ENCODE measurements around the gene CHI3L2. TPM values are rescaled to one million over a fixed set of nuclear protein-coding genes. Genes with fewer than 3 reads are reported as not detected.
A peak's percentile ranks its signal among the peaks of the same experiment; 100 is the strongest.

The CHI3L2 gene
- total RNA-seq, 1 donor from 2014 or later = 4.0 TPM

GRCh38 chr1:111251570-111251969, 24.1 kb downstream of the CHI3L2 start:
- intact Hi-C loops (cut with micrococcal nuclease) = no loop called here
- H3K27ac Mint-ChIP-seq = no peak overlapping the region

GRCh38 chr1:111252786-111253185, 25.3 kb downstream of the CHI3L2 start:
- no peak overlapping the region for H3K27ac Mint-ChIP-seq
- peaks cover 9% of the 10 kb centered on the region for H3K4me1 Mint-ChIP-seq (ENCODE audit: low read depth)
- no peaks in the 10 kb centered on the region for H3K9me3 Mint-ChIP-seq
- H3K27me3 Mint-ChIP-seq (ENCODE audit: insufficient read depth) = peaks cover 7% of the 10 kb centered on the region
- H3K36me3 Mint-ChIP-seq (ENCODE audit: low read depth) = no peaks in the 10 kb centered on the region
- intact Hi-C loops (cut with micrococcal nuclease) = no loop called here
- DNase-seq (ENCODE audit: low spot score) = no peak
- H3K4me3 Mint-ChIP-seq = no peak overlapping the region

More at GRCh38 chr1:111251570-111251969, 24.1 kb downstream of the CHI3L2 start:
- Mint-ChIP-seq H3K9me3 (no peaks in the 10 kb centered on the region), H3K36me3 (ENCODE audit: low read depth) (no peaks in the 10 kb centered on the region), H3K4me1 (ENCODE audit: low read depth) (peaks cover 9% of the 10 kb centered on the region), H3K4me3 (no peak overlapping the region), H3K27me3 (ENCODE audit: insufficient read depth) (peaks cover 6% of the 10 kb centered on the region)
- no peak for DNase-seq (ENCODE audit: low spot score)

- DNase-seq (ENCODE audit: low spot score) = no peak
- peaks cover 9% of the 10 kb centered on the region for H3K4me1 Mint-ChIP-seq (ENCODE audit: low read depth)
- H3K27me3 Mint-ChIP-seq (ENCODE audit: insufficient read depth) = peaks cover 7% of the 10 kb centered on the region
- no peak overlapping the region for H3K4me3 Mint-ChIP-seq
- intact Hi-C loops (cut with micrococcal nuclease) = no loop called here
- no peak overlapping the region for H3K27ac Mint-ChIP-seq
- no peaks in the 10 kb centered on the region for H3K36me3 Mint-ChIP-seq (ENCODE audit: low read depth)
- no peaks in the 10 kb centered on the region for H3K9me3 Mint-ChIP-seq
These were observed 26.4 kb downstream of the CHI3L2 start for GRCh38 chr1:111253876-111254275.

- H3K9me3 Mint-ChIP-seq = no peaks in the 10 kb centered on the region
- no peaks in the 10 kb centered on the region for H3K36me3 Mint-ChIP-seq (ENCODE audit: low read depth)
- H3K4me1 Mint-ChIP-seq (ENCODE audit: low read depth) = peaks cover under 1% of the 10 kb centered on the region
- intact Hi-C loops (cut with micrococcal nuclease) = no loop called here
- no peak for DNase-seq (ENCODE audit: low spot score)
- H3K4me3 Mint-ChIP-seq = no peak overlapping the region
- H3K27ac Mint-ChIP-seq = no peak overlapping the region
- H3K27me3 Mint-ChIP-seq (ENCODE audit: insufficient read depth) = peaks cover 11% of the 10 kb centered on the region
These were observed 29.6 kb downstream of the CHI3L2 start for GRCh38 chr1:111256988-111257658.

GRCh38 chr1:111267801-111268508, 40.4 kb downstream of the CHI3L2 start:
- H3K9me3 Mint-ChIP-seq = peaks cover 9% of the 10 kb centered on the region
- H3K36me3 Mint-ChIP-seq (ENCODE audit: low read depth) = peaks cover 3% of the 10 kb centered on the region
- H3K27ac Mint-ChIP-seq = no peak overlapping the region
- H3K4me3 Mint-ChIP-seq = no peak overlapping the region
- no peaks in the 10 kb centered on the region for H3K4me1 Mint-ChIP-seq (ENCODE audit: low read depth)
- DNase-seq (ENCODE audit: low spot score) = no peak
- intact Hi-C loops (cut with micrococcal nuclease) = no loop called here
- peaks cover 37% of the 10 kb centered on the region for H3K27me3 Mint-ChIP-seq (ENCODE audit: insufficient read depth)

- H3K27ac Mint-ChIP-seq = no peak overlapping the region
- H3K4me1 Mint-ChIP-seq (ENCODE audit: low read depth) = peaks cover 8% of the 10 kb centered on the region
- H3K36me3 Mint-ChIP-seq (ENCODE audit: low read depth) = peaks cover 3% of the 10 kb centered on the region
- no peak for DNase-seq (ENCODE audit: low spot score)
- intact Hi-C loops (cut with micrococcal nuclease) = loop anchor here (5.0 to 10.0 kb wide), 2 partner anchors 132 to 305 kb away; partner anchors contain the start of gene LRIF1
- peaks cover 28% of the 10 kb centered on the region for H3K27me3 Mint-ChIP-seq (ENCODE audit: insufficient read depth)
- peaks cover 9% of the 10 kb centered on the region for H3K9me3 Mint-ChIP-seq
- H3K4me3 Mint-ChIP-seq = no peak overlapping the region
These were observed 42.4 kb downstream of the CHI3L2 start for GRCh38 chr1:111269825-111270406.

- DNase-seq (ENCODE audit: low spot score) = no peak
- no peak overlapping the region for H3K4me3 Mint-ChIP-seq
- H3K36me3 Mint-ChIP-seq (ENCODE audit: low read depth) = peaks cover 4% of the 10 kb centered on the region
- peaks cover 28% of the 10 kb centered on the region for H3K27me3 Mint-ChIP-seq (ENCODE audit: insufficient read depth)
- intact Hi-C loops (cut with micrococcal nuclease) = loop anchor here (5.0 to 10.0 kb wide), 2 partner anchors 131 to 306 kb away; partner anchors contain the start of gene LRIF1
- H3K9me3 Mint-ChIP-seq = peaks cover 4% of the 10 kb centered on the region
- H3K27ac Mint-ChIP-seq = no peak overlapping the region
- peaks cover 18% of the 10 kb centered on the region for H3K4me1 Mint-ChIP-seq (ENCODE audit: low read depth)
These were observed 43.4 kb downstream of the CHI3L2 start for GRCh38 chr1:111270771-111271463.

GRCh38 chr1:111271464-111271801, 43.9 kb downstream of the CHI3L2 start:
- peaks cover 3% of the 10 kb centered on the region for H3K9me3 Mint-ChIP-seq
- H3K4me1 Mint-ChIP-seq (ENCODE audit: low read depth) = peaks cover 23% of the 10 kb centered on the region
- peaks cover 25% of the 10 kb centered on the region for H3K27me3 Mint-ChIP-seq (ENCODE audit: insufficient read depth)
- DNase-seq (ENCODE audit: low spot score) = no peak
- H3K36me3 Mint-ChIP-seq (ENCODE audit: low read depth) = peaks cover 4% of the 10 kb centered on the region
- H3K27ac Mint-ChIP-seq = no peak overlapping the region
- intact Hi-C loops (cut with micrococcal nuclease) = loop anchor here (5.0 to 10.0 kb wide), 2 partner anchors 131 to 307 kb away; partner anchors contain the start of gene LRIF1
- H3K4me3 Mint-ChIP-seq = no peak overlapping the region

GRCh38 chr1:111272081-111272480, 44.6 kb downstream of the CHI3L2 start:
- Mint-ChIP-seq H3K27ac (no peak overlapping the region), H3K4me1 (ENCODE audit: low read depth) (peaks cover 26% of the 10 kb centered on the region), H3K4me3 (no peak overlapping the region), H3K36me3 (ENCODE audit: low read depth) (peaks cover 4% of the 10 kb centered on the region), H3K9me3 (peaks cover 6% of the 10 kb centered on the region), H3K27me3 (ENCODE audit: insufficient read depth) (peaks cover 25% of the 10 kb centered on the region)
- intact Hi-C loops (cut with micrococcal nuclease) = loop anchor here (5.0 to 10.0 kb wide), 2 partner anchors 130 to 307 kb away; partner anchors contain the start of gene LRIF1
- DNase-seq (ENCODE audit: low spot score) = no peak

- peaks cover 26% of the 10 kb centered on the region for H3K4me1 Mint-ChIP-seq (ENCODE audit: low read depth)
- H3K9me3 Mint-ChIP-seq = peaks cover 6% of the 10 kb centered on the region
- intact Hi-C loops (cut with micrococcal nuclease) = loop anchor here (1.0 to 10.0 kb wide), 5 partner anchors 52 to 400 kb away; partner anchors contain the start of gene LRIF1
- no peak overlapping the region for H3K4me3 Mint-ChIP-seq
- no peak for DNase-seq (ENCODE audit: low spot score)
- H3K27me3 Mint-ChIP-seq (ENCODE audit: insufficient read depth) = peaks cover 23% of the 10 kb centered on the region
- H3K36me3 Mint-ChIP-seq (ENCODE audit: low read depth) = peaks cover 4% of the 10 kb centered on the region
- H3K27ac Mint-ChIP-seq = peak overlapping the region; percentile 37
These were observed 47.1 kb downstream of the CHI3L2 start for GRCh38 chr1:111274653-111275052.

GRCh38 chr1:111275079-111275478, 47.6 kb downstream of the CHI3L2 start:
- intact Hi-C loops (cut with micrococcal nuclease) = loop anchor here (2.0 to 10.0 kb wide), 3 partner anchors 72 to 400 kb away; partner anchors contain the start of gene LRIF1
- H3K36me3 Mint-ChIP-seq (ENCODE audit: low read depth) = peaks cover 3% of the 10 kb centered on the region
- peaks cover 20% of the 10 kb centered on the region for H3K27me3 Mint-ChIP-seq (ENCODE audit: insufficient read depth)
- peaks cover 6% of the 10 kb centered on the region for H3K9me3 Mint-ChIP-seq
- peak; percentile 8 for DNase-seq (ENCODE audit: low spot score)
- peaks cover 26% of the 10 kb centered on the region for H3K4me1 Mint-ChIP-seq (ENCODE audit: low read depth)
- H3K4me3 Mint-ChIP-seq = no peak overlapping the region
- peak overlapping the region; percentile 37 for H3K27ac Mint-ChIP-seq

GRCh38 chr1:111275780-111276433, 48.4 kb downstream of the CHI3L2 start:
- Mint-ChIP-seq H3K4me3 (no peak overlapping the region), H3K27me3 (ENCODE audit: insufficient read depth) (peaks cover 15% of the 10 kb centered on the region), H3K36me3 (ENCODE audit: low read depth) (peaks cover 1% of the 10 kb centered on the region), H3K9me3 (peaks cover 6% of the 10 kb centered on the region), H3K4me1 (ENCODE audit: low read depth) (peaks cover 26% of the 10 kb centered on the region), H3K27ac (peak overlapping the region; percentile 60)
- intact Hi-C loops (cut with micrococcal nuclease) = loop anchor here (2.0 to 10.0 kb wide), 3 partner anchors 71 to 401 kb away; partner anchors contain the start of gene LRIF1
- no peak for DNase-seq (ENCODE audit: low spot score)

Data from activated T-helper 1 cell treated with anti-CD3 and anti-CD28 coated beads, Interleukin-12 subunit alpha, Interleukin-12 subunit beta, Interleukin-2, Interleukin-4 antibody, amounts not matched to agents 30 ng/mL and 10 ng/mL and 1 ng/mL, durations not matched to agents 14 hours and 24 hours and 36 hours (primary cell).